Islet of Langerhans (tissue), 1 donor: ENCODE measurements around the gene CNKSR2.
A peak's percentile ranks its signal among the peaks of the same experiment; 100 is the strongest.

ENCODE experiments used
- FAIRE-seq: peaks from one replicate; lab custom pipeline; 2011; peaks lifted over from hg19 to GRCh38; lab: Jason Lieb, UNC

CNKSR2 gene

DNA sequence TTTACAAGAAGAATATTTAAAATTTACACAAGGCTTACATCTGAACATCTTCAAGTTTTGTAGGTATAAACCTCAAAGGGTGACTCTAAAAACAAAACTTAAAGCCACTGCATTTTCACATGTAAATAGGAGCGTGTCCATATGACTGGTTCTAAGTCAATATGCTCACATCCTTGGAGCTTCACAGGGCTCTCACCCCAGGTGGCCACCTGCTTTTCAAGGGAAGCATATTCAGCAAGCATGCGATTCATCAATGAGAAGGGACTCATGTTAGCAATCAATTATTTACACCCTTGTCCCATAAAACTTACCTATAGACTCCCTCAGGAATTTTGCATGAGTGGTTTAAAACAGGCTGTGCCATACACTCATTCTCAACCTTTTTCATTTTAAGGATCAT lies 301.7 kb downstream of the CNKSR2 start:
- no peak for FAIRE-seq

GRCh38 chrX:21678048-21678612 lies 303.9 kb downstream of the CNKSR2 start:
- no peak for FAIRE-seq

DNA sequence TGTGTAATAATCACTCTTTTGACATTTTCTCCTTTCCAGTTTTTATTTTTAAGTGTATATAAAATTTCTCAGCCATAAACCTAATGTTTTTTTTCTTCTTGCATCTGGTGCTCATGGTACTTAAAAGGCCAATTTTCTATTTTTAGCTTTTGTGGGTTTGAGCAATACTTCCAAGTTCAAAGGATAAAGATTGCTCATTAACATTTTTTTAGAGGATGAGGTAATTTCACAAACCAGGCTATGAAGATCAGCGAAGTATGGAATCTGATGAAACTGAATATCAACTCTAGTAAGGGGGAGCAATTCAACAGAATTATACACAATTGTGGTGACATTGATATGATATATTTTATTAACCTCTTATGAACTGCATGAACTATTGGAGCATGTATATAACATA lies 309.7 kb downstream of the CNKSR2 start:
- peak; percentile 98 for FAIRE-seq

GRCh38 chrX:21691512-21692018 lies 317.3 kb downstream of the CNKSR2 start:
- no peak for FAIRE-seq

DNA sequence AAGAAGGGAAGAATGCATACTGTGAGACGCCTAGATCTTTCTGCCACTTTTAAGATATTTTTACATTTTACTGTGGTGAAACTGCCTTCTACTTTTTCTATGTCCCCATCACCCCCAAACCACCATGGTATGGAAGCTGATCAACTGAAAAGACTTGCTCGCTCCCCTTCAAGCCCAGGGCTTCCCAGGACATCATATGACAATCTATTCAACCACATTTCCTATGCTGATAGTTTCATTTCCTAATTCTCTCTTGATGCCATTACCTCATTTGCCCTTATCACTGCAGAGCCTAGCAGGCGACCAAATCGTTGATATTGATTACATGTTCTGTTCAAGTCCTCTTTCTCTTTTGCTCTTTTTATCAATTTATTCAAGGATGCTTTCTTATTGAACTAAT lies 324.1 kb downstream of the CNKSR2 start:
- FAIRE-seq = no peak

DNA sequence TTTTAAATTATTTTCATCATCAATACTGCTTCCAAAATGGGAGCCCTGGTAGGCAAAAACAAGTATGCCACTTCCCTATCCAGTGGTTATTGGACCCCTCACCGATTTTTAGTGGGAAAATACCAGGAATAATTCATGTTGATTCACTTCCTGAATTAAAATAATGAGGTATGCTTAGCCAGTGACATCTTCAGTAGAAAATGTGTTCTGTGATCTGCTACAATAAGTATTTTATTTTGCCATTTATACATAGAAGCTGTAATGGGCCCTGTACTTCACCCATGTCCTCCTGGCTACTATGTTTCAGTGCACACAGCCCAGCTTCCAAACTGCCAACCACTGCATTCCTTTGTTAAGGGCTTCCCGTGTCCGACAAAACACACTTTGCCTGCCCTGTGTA lies 324.9 kb downstream of the CNKSR2 start:
- FAIRE-seq = no peak

DNA sequence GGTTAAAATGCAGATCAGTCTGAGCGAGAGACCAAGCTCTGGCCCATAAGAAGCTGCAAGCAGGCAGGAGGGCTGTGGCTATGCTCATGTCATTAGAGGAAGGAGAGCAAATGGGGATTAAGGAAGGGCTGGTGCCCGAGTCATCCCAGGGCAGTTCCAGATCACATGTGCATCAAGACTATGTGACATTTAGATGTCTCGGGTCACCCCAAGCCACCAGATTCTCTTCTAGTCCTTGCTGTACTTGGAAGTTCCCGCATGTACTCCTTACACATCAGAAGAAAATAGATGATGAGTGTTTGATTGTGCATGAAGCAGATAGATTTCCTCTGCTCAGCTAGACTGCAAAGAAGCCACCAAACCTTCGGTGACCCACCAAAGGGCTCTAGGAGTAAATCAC lies 326.1 kb downstream of the CNKSR2 start:
- FAIRE-seq = no peak

DNA sequence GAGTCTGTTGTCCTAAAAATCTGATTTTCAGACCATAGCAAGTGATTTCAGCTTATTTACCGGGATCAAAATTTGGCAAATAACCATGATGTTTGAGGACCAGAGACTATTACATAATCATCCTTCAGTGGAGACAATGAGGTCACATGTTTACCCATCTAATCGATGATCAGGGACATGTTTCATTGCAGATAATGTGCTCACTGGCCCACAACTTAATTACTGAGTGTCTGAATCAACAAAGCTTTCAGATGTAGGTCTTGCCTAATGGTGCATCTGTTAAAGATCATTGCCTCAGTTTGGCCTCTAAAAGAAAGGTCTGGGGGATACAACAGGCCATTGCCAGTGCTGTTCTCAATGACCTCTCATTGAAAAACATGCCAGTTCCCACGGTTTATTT lies 326.7 kb downstream of the CNKSR2 start:
- peak; percentile 81 for FAIRE-seq

GRCh38 chrX:21702725-21703124 lies 328.5 kb downstream of the CNKSR2 start:
- no peak for FAIRE-seq
